ENCODE data around the gene SNAP91. TPM values are rescaled to one million over a fixed set of nuclear protein-coding genes. Genes with fewer than 3 reads are reported as not detected.

SNAP91 gene
- total RNA-seq, 4 donors from 2014 or later = 0.95 to 1.3 (median 1.2) TPM; not detected in 1

DNA sequence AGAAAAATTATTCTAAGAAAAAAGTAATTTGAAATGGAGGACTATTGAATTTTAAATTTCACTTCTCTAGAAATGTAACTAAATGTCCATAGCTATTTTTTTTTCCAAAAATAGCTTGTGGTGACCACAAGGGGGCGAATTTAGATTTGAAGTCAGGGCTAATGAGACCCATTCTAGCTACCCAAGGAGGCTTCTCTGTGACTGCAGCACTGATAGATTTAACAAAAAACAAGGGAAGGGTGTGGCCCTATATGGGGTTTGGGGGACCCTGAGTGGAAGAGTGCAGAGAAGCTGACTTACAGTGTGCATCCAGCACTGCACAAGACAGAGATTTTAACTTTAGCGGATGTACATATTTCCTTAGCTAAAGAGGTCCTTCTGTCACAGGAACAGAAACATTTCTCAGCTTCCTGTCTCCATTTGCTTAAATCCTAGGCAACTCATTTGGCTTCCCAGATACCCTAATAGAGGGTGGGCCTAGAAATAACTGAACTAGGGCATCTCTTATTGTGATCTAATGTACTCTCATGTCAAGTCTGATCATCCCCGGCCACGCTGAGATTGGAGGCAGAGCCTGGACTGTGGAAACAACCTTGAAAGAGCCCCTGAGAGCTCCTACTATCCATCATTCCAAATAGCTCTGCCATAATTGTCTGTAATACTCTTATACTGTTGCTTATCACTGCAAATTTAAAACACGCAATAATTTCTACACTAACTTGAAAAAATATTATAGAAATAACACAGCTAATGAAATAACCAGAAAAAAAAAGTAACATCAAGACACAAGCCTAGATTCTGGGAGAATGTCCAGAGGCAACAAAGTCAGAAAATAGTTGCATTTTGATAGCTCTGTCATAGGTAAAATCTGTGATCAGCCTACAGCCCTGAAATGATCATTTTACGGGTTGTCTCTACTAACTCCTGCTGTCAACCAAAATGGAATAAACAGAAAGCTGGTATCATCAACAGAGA, 93.6 kb downstream of the SNAP91 start:
- Histone ChIP-seq H3K27me3 (no peaks in the 10 kb centered on the region), H3K4me1 (no peaks in the 10 kb centered on the region), H3K9me3 (no peaks in the 10 kb centered on the region), H3K4me3 (no peak overlapping the region), H3K36me3 (no peaks in the 10 kb centered on the region), H3K27ac (no peak overlapping the region)
- no peak for DNase-seq
- TF ChIP-seq, protein P1, sequence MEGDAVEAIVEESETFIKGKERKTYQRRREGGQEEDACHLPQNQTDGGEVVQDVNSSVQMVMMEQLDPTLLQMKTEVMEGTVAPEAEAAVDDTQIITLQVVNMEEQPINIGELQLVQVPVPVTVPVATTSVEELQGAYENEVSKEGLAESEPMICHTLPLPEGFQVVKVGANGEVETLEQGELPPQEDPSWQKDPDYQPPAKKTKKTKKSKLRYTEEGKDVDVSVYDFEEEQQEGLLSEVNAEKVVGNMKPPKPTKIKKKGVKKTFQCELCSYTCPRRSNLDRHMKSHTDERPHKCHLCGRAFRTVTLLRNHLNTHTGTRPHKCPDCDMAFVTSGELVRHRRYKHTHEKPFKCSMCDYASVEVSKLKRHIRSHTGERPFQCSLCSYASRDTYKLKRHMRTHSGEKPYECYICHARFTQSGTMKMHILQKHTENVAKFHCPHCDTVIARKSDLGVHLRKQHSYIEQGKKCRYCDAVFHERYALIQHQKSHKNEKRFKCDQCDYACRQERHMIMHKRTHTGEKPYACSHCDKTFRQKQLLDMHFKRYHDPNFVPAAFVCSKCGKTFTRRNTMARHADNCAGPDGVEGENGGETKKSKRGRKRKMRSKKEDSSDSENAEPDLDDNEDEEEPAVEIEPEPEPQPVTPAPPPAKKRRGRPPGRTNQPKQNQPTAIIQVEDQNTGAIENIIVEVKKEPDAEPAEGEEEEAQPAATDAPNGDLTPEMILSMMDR (IDR thresholded peaks at IDR 0.05) = peak in 3 of 6 experiments; percentile 28 to 48 (median 34)
- TF ChIP-seq POLR2A (IDR thresholded peaks at IDR 0.05) = no peak

DNA sequence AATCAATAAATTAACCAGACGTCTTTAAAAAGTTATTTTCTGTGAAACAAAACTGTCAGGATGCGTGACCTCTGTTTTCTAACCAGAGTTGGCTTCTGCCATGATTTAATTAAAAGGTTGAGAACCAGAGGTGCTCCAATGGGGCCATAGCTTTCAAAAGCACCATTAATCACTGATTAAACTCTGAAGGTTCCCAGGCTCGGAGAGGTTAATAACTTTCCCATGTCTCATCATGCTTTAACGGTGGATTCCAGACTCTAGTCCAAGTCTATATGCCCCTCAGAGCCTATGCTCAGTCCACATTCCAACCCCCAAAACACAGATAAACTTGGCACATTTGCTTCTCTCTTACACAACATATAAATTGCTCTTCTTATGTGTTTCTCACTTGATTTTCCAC, 95.5 kb downstream of the SNAP91 start:
- no peak for DNase-seq
- no peaks in the 10 kb centered on the region for H3K36me3 ChIP-seq
- H3K27ac ChIP-seq = no peak overlapping the region
- TF ChIP-seq, protein P1 (IDR thresholded peaks at IDR 0.05) = no peak
- TF ChIP-seq POLR2A (IDR thresholded peaks at IDR 0.05) = no peak
- no peak overlapping the region for H3K4me3 ChIP-seq
- H3K27me3 ChIP-seq = no peaks in the 10 kb centered on the region
- H3K9me3 ChIP-seq = no peaks in the 10 kb centered on the region
- no peaks in the 10 kb centered on the region for H3K4me1 ChIP-seq

DNA sequence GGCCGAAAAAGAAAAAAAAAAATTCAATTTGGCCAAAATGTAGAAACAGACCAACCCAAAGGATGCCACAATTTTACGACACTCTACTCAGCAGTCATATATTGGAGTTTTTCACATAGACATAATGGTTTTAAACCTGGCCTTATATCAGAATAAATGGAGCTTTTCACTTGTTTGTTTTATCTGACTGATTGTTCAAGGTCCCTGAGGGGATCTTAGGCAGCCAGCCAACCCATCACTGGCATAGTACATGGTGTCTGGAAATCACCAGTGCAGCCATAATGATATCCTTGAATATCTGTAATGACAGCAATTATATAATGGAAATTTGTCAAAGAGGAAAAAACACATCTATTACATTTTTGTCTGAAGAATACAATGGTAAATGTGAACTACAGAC, 99.7 kb downstream of the SNAP91 start:
- no peak overlapping the region for H3K4me3 ChIP-seq
- H3K4me1 ChIP-seq = no peaks in the 10 kb centered on the region
- no peaks in the 10 kb centered on the region for H3K9me3 ChIP-seq
- no peaks in the 10 kb centered on the region for H3K27me3 ChIP-seq
- H3K36me3 ChIP-seq = no peaks in the 10 kb centered on the region
- H3K27ac ChIP-seq = no peak overlapping the region
- DNase-seq = no peak
- TF ChIP-seq, protein P1 (IDR thresholded peaks at IDR 0.05) = no peak
- TF ChIP-seq POLR2A (IDR thresholded peaks at IDR 0.05) = no peak

DNA sequence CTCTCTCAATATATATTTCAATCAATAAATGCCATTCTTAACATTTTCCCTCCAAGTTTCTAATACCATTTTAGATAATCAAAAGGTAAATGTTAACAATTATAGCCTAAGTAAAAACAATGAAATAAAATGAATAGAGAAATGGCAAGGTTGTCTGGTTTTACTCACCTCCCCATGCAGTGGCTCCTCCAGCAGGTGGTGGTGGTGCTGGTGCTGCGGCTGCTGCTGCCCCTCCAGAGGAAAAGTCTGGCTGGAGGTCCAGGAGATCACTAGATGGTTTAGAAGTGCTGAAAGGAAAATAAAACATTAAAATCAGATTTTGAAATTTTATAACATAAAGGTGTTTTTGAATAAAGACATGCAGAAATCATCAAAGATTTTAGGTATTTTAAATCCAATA, 103.4 kb downstream of the SNAP91 start:
- Histone ChIP-seq H3K4me3 (no peak overlapping the region), H3K9me3 (no peaks in the 10 kb centered on the region), H3K4me1 (no peaks in the 10 kb centered on the region), H3K27ac (no peak overlapping the region), H3K36me3 (no peaks in the 10 kb centered on the region), H3K27me3 (no peaks in the 10 kb centered on the region)
- TF ChIP-seq POLR2A (IDR thresholded peaks at IDR 0.05) = no peak
- TF ChIP-seq, protein P1 (IDR thresholded peaks at IDR 0.05) = no peak
- DNase-seq = no peak

DNA sequence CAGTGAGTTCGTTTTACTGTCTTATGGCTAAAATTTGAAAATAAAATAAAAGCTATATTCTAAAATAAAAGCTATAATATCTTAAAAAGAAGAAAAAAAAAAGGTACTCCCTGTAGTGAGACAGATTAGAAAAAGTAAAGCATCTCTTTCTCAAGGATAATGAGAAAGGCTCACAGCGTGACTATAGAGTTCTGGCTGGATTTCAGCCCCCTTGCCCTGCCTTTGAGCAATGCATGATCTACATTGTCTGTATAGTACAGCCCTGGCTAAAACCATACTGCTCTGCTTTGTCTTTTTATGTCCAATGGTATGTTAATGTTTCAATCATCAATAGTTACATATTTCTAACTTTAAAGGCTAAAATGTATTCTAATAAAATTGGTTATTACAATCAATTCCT, 105.3 kb downstream of the SNAP91 start:
- H3K36me3 ChIP-seq = no peaks in the 10 kb centered on the region
- no peak for DNase-seq
- TF ChIP-seq POLR2A (IDR thresholded peaks at IDR 0.05) = no peak
- TF ChIP-seq, protein P1 (IDR thresholded peaks at IDR 0.05) = no peak

More for the DNA sequence above, 105.3 kb downstream of the SNAP91 start:
- Histone ChIP-seq H3K9me3 (no peaks in the 10 kb centered on the region), H3K4me1 (no peaks in the 10 kb centered on the region), H3K4me3 (no peak overlapping the region), H3K27me3 (no peaks in the 10 kb centered on the region), H3K27ac (no peak overlapping the region)
